Epithelial cell of prostate (primary cell): ENCODE results near the gene CSTB.

ENCODE experiments used
- DNase-seq: peaks from one replicate; pipeline ENCODE4 v3.0.0-alpha.2; 2011; ENCODE audit warnings: low read depth, low spot score
- H3K27ac ChIP-seq: fragments of 450-650 bp; 2 replicates; pipeline ENCODE4 v1.5.1; 2017; ENCODE audit warnings: mild to moderate bottlenecking

CSTB gene

GRCh38 chr21:43770066-43770655, 5.9 kb downstream of the CSTB start:
- DNase-seq, result no peak
- H3K27ac ChIP-seq, result no peak overlapping the region

GRCh38 chr21:43769325-43769958, 6.7 kb downstream of the CSTB start:
- no peak for DNase-seq
- H3K27ac ChIP-seq, result no peak overlapping the region

GRCh38 chr21:43768868-43769167, 7.3 kb downstream of the CSTB start:
- DNase-seq, result no peak
- H3K27ac ChIP-seq, result peak overlapping the region; percentile 78

- peak overlapping the region; percentile 78 for H3K27ac ChIP-seq
Measured at GRCh38 chr21:43767984-43768867, 7.9 kb downstream of the CSTB start.

GRCh38 chr21:43767498-43767983, 8.6 kb downstream of the CSTB start:
- H3K27ac ChIP-seq, result peak overlapping the region; percentile 78
- DNase-seq, result no peak

More at GRCh38 chr21:43767984-43768867, 7.9 kb downstream of the CSTB start:
- DNase-seq, result peak; percentile 70

- no peak for DNase-seq
- H3K27ac ChIP-seq, result peak overlapping the region; percentile 78
Measured at GRCh38 chr21:43766734-43767497, 9.2 kb downstream of the CSTB start.

- DNase-seq, result no peak
- H3K27ac ChIP-seq, result peak overlapping the region; percentile 44
Measured at GRCh38 chr21:43764576-43765495, 11.3 kb downstream of the CSTB start.

GRCh38 chr21:43763901-43764523, 12.1 kb downstream of the CSTB start:
- DNase-seq, result no peak
- peak overlapping the region; percentile 44 for H3K27ac ChIP-seq

GRCh38 chr21:43762303-43763128, 13.6 kb downstream of the CSTB start:
- H3K27ac ChIP-seq, result peak overlapping the region; percentile 44
- DNase-seq, result peak; percentile 53

GRCh38 chr21:43761886-43762285, 14.2 kb downstream of the CSTB start:
- no peak for DNase-seq

GRCh38 chr21:43760391-43760958, 15.6 kb downstream of the CSTB start:
- DNase-seq, result no peak
- no peak overlapping the region for H3K27ac ChIP-seq

More at GRCh38 chr21:43761886-43762285, 14.2 kb downstream of the CSTB start:
- H3K27ac ChIP-seq, result peak overlapping the region; percentile 44

GRCh38 chr21:43759651-43760050, 16.5 kb downstream of the CSTB start:
- DNase-seq, result no peak
- no peak overlapping the region for H3K27ac ChIP-seq

- no peak overlapping the region for H3K27ac ChIP-seq
- no peak for DNase-seq
Measured at GRCh38 chr21:43758811-43759210, 17.3 kb downstream of the CSTB start.

GRCh38 chr21:43758111-43758641, 17.9 kb downstream of the CSTB start:
- no peak for DNase-seq
- H3K27ac ChIP-seq, result peak overlapping the region; percentile 24

- DNase-seq, result no peak
- H3K27ac ChIP-seq, result peak overlapping the region; percentile 24
Measured at GRCh38 chr21:43757601-43758000, 18.5 kb downstream of the CSTB start.

- DNase-seq, result no peak
- no peak overlapping the region for H3K27ac ChIP-seq
Measured at GRCh38 chr21:43755820-43756594, 20.1 kb downstream of the CSTB start.
